IPS-NIHi7 (cell line): ENCODE data around the gene PNPLA6.

ENCODE experiments used
- DNase-seq: peaks from one replicate; pipeline ENCODE4 v3.0.0; 2012; ENCODE audit warnings: mixed read lengths; ENCODE audit errors: extremely low spot score

PNPLA6 gene

GRCh38 chr19:7535047-7535997, at the start of gene PNPLA6:
Gene PNPLA6 (plus strand): TSS chr19:7535717. CDS start chr19:7535789, 72 bp downstream.
- peak; percentile 95 for DNase-seq

GRCh38 chr19:7486923-7487322, 48.6 kb upstream of the PNPLA6 start:
- DNase-seq, result no peak

GRCh38 chr19:7488736-7489353, 46.7 kb upstream of the PNPLA6 start, which contains the start of gene PEX11G:
Gene PEX11G (minus strand): TSS chr19:7489035. CDS start chr19:7489010, 25 bp downstream.
- peak; percentile 100 for DNase-seq

- DNase-seq, result no peak
Measured at GRCh38 chr19:7489609-7490044, 45.9 kb upstream of the PNPLA6 start.

- DNase-seq, result no peak
Measured at GRCh38 chr19:7492142-7492541, 43.4 kb upstream of the PNPLA6 start.

GRCh38 chr19:7492558-7492957, 43.0 kb upstream of the PNPLA6 start:
- no peak for DNase-seq

- no peak for DNase-seq
Measured at GRCh38 chr19:7494416-7495098, 41.0 kb upstream of the PNPLA6 start.

GRCh38 chr19:7497292-7497691, 38.2 kb upstream of the PNPLA6 start:
- peak; percentile 43 for DNase-seq

GRCh38 chr19:7500811-7501450, 34.6 kb upstream of the PNPLA6 start:
- DNase-seq, result peak; percentile 84

- DNase-seq, result no peak
Measured at GRCh38 chr19:7502552-7502951, 33.0 kb upstream of the PNPLA6 start.

GRCh38 chr19:7504684-7505083, 30.8 kb upstream of the PNPLA6 start:
- no peak for DNase-seq

GRCh38 chr19:7505288-7505681, 30.2 kb upstream of the PNPLA6 start:
- DNase-seq, result no peak

- DNase-seq, result peak; percentile 87
Measured at GRCh38 chr19:7505682-7506384, 29.7 kb upstream of the PNPLA6 start.

- DNase-seq, result peak; percentile 81
Measured at GRCh38 chr19:7506385-7507328, 28.9 kb upstream of the PNPLA6 start.

GRCh38 chr19:7507884-7508283, 27.6 kb upstream of the PNPLA6 start:
- DNase-seq, result peak; percentile 85

- DNase-seq, result peak; percentile 48
Measured at GRCh38 chr19:7509625-7510024, 25.9 kb upstream of the PNPLA6 start.

GRCh38 chr19:7512400-7512851, 23.1 kb upstream of the PNPLA6 start:
- DNase-seq, result no peak

- DNase-seq, result no peak
Measured at GRCh38 chr19:7513809-7514642, 21.5 kb upstream of the PNPLA6 start.

- DNase-seq, result no peak
Measured at GRCh38 chr19:7515110-7515644, 20.3 kb upstream of the PNPLA6 start.
